AG09309 (cell line): ENCODE data around the gene RAB39A.

Experiments
- DNase-seq: peaks from one replicate; pipeline ENCODE4 v3.0.0-alpha.2; 2010; ENCODE audit warnings: low read depth
- H3K4me3 ChIP-seq: 2 replicates; pipeline ENCODE4 v1.5.1; 2011; ENCODE audit warnings: mild to moderate bottlenecking, low read depth, low read length, moderate library complexity; ENCODE audit not compliant: control insufficient read depth
- TF ChIP-seq, protein P1 (sequence below): IDR thresholded peaks from 2 replicates; pipeline ENCODE4 v1.5.1; 2011; ENCODE audit warnings: mild to moderate bottlenecking, low read depth, low read length, inconsistent platforms; ENCODE audit not compliant: insufficient read depth, control insufficient read depth; ENCODE audit errors: missing control alignments

The RAB39A gene

GRCh38 chr11:107962181-107962580 lies 33.9 kb downstream of the RAB39A start:
- no peak overlapping the region for H3K4me3 ChIP-seq
- DNase-seq, result no peak
- TF ChIP-seq, protein P1, sequence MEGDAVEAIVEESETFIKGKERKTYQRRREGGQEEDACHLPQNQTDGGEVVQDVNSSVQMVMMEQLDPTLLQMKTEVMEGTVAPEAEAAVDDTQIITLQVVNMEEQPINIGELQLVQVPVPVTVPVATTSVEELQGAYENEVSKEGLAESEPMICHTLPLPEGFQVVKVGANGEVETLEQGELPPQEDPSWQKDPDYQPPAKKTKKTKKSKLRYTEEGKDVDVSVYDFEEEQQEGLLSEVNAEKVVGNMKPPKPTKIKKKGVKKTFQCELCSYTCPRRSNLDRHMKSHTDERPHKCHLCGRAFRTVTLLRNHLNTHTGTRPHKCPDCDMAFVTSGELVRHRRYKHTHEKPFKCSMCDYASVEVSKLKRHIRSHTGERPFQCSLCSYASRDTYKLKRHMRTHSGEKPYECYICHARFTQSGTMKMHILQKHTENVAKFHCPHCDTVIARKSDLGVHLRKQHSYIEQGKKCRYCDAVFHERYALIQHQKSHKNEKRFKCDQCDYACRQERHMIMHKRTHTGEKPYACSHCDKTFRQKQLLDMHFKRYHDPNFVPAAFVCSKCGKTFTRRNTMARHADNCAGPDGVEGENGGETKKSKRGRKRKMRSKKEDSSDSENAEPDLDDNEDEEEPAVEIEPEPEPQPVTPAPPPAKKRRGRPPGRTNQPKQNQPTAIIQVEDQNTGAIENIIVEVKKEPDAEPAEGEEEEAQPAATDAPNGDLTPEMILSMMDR, result no peak

GRCh38 chr11:107963091-107963490 lies 34.8 kb downstream of the RAB39A start:
- no peak for DNase-seq
- TF ChIP-seq, protein P1, result no peak
- H3K4me3 ChIP-seq, result no peak overlapping the region

GRCh38 chr11:107969219-107969618 lies 41.0 kb downstream of the RAB39A start:
- TF ChIP-seq, protein P1, result no peak
- DNase-seq, result no peak
- H3K4me3 ChIP-seq, result no peak overlapping the region

DNA sequence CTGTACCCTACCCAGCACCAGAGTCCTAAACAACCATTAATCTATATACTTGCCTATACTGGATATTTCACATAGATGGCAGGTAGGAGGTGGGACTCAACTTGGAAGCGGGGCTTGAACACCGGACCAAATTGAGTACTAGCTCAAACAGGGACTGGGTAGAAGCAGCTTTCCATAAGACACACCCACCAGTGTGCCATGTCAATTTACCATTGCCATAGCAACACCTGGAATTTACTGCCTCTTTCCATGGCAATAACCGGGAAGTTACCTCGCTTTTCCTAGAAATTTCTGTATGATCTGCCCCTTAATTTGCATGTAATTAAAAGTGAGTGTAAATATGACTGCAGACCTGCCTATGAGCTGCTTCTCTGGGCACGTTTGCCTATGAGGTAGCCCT lies 41.8 kb downstream of the RAB39A start:
- DNase-seq, result no peak
- H3K4me3 ChIP-seq, result no peak overlapping the region
- TF ChIP-seq, protein P1, result no peak

- no peak overlapping the region for H3K4me3 ChIP-seq
- DNase-seq, result no peak
- TF ChIP-seq, protein P1, result no peak
Measured at GRCh38 chr11:107973641-107974040, 45.4 kb downstream of the RAB39A start.

GRCh38 chr11:107988397-107989158 lies 60.3 kb downstream of the RAB39A start:
- TF ChIP-seq, protein P1, result no peak
- no peak for DNase-seq
- no peak overlapping the region for H3K4me3 ChIP-seq
